Measurements from ENCODE around the gene PPIE. TPM values are rescaled to one million over a fixed set of nuclear protein-coding genes. Genes with fewer than 3 reads are reported as not detected.

PPIE gene
- total and polyA plus RNA-seq, 2 of the 8 experiments (the other 6 are each of a cell fraction or from before 2014, with no cell fraction given), result 38.9 to 56.1 TPM

- TF ChIP-seq TAF7 (optimal IDR thresholded peaks at IDR 0.05; ENCODE audit: borderline replicate concordance, low read depth, low read length) (no peak), RAD21 (IDR thresholded peaks at IDR 0.05 in 1 of 2, conservative IDR thresholded peaks at IDR 0.05 in 1 of 2; ENCODE audit: low read depth in 2 of 2, low read length in 2 of 2) (no peak)
Measured at GRCh38 chr1:39690225-39690624, 48.5 kb upstream of the PPIE start (continued).
